ENCODE measurements around the gene RBMS1.

DNA sequence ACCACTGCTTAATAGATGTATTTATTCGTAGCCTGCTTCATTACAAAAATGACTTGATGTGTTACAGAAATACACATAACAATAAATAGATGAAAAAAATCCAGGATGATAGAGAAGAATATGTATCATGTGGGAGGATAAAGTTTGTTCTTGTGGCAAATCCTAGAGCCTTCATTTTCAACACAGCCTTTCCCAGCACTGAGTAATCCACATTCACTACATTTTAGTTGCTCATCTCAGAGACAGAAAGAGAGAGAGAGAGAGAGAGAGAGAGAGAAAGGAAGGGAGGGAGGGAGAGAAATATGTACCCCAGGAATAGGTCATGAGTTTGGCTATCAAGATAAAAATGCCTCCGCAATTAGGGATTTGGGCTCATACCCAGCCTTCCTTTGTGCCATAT is 144.3 kb downstream of the RBMS1 start:
- TF ChIP-seq, protein P1, sequence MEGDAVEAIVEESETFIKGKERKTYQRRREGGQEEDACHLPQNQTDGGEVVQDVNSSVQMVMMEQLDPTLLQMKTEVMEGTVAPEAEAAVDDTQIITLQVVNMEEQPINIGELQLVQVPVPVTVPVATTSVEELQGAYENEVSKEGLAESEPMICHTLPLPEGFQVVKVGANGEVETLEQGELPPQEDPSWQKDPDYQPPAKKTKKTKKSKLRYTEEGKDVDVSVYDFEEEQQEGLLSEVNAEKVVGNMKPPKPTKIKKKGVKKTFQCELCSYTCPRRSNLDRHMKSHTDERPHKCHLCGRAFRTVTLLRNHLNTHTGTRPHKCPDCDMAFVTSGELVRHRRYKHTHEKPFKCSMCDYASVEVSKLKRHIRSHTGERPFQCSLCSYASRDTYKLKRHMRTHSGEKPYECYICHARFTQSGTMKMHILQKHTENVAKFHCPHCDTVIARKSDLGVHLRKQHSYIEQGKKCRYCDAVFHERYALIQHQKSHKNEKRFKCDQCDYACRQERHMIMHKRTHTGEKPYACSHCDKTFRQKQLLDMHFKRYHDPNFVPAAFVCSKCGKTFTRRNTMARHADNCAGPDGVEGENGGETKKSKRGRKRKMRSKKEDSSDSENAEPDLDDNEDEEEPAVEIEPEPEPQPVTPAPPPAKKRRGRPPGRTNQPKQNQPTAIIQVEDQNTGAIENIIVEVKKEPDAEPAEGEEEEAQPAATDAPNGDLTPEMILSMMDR (conservative IDR thresholded peaks at IDR 0.05; ENCODE audit: low read length) = no peak
- no peak for TF ChIP-seq EZH2phosphoT487 (IDR thresholded peaks at IDR 0.05; ENCODE audit: borderline replicate concordance)
